ENCODE data around the gene LTBP1.
"Not testable (repeated sequence)": the region's sequence is repeated elsewhere in the genome, so short reads cannot be mapped to it uniquely, and the experiment has no call there.

Gene LTBP1

DNA sequence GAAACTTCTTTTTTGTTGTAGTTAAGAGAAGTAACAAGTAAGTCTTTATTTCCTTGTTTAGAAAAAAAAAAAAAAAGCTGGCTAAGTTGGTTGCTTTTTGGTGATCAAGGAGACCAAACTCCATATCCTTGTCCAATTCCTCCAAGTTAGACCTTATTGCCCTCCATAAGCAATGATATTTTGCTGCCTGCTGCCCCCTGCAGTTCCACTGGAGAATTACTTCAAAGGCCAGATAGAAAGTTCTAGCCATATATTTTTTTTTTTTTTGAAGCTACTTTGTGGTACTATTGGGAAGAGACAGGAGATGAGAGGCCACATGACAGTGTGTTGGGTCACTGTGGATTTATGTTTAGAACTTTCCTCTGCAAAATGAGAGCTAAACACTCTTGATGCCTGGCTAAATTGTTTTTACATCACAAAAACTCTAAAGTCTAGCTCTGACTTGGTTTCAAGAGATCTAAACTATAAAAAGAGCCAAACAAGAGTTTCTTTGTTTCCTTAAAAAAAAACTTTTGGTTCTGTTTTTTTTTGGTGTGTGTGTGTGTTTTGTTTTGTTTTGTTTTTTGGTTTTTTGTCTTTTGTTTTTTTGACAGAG is 449.0 kb downstream of the LTBP1 start:
- peak; percentile 35 for DNase-seq

DNA sequence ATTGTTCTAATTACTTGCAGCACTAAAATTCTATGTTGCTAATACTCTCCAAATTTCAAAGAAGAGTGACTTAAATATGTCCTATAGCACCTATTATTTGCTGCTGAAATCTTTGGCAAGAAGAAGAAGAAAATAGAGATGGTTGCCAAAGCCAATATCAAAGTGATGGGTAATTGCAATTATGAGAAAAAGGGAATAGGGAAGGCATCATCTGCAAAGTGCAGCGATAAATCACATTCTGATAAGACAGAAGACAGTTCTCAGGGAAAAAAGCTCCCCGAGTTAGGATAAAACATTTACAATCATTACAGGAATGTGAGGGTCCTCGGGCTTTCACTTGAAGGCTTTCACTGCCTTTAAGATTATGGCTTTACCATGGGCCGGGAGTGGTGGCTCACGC is 457.6 kb downstream of the LTBP1 start:
- DNase-seq: no peak

DNA sequence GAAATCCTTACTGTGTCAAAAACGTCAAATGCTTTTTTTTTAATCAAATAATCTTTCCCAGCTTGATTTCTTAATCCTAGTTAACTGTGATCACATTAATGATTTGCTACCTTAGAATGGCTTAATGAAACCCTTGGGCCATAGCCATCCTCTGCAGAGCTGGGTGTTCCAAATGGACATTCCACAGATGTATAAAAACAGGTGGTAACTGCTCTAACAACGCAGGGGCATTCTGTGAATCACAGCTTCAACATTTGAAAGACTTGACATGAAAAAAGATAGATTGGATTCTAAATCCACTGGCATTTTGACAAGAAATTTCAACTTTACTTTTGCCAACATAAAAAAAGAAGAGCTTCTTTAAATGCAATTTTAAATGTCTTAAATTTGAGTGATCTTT is 459.9 kb downstream of the LTBP1 start:
- DNase-seq: no peak

DNA sequence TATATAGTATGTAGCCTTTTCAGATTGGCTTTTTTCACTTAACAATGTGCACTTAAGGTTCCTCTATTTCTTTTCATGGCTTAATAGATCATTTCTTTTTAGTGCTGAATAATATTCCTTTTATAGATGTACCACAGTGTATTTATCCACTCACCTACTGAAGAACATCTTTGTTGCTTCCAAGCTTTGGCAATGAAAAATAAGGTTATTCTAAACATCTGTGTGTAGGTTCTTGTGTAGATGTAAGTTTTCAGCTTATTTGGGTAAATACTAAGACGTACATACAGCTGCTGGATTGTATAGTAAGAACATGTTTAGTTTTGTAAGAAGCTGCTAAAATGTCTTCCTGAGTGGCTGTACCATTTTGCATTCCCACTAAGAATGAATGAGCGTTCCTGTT is 461.4 kb downstream of the LTBP1 start:
- no peak for DNase-seq

DNA sequence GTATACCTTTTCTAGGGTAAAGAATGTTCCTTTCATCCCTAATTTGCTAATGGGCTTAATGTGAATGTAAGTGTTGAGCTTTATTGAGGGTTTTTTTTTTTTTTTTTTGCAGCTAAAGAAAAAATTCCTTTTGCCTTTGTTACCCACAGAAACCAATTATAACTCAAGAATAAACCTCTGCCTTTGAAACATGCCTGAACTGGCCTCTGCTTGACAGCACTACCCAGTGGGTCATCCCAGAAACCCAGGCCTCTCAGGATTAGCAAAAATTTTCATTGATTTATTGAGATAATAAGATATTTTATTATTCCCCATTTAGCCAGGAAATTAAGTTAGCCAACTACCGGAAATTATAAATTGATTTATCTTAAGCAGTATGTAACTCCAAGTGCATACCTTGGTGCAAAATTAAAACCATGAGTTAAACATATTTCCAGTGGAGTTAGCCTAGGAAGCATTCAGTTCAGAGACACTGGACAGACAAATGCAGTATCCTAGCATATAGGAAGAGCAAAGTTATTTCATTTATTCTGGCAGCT is 462.7 kb downstream of the LTBP1 start:
- no peak for DNase-seq

DNA sequence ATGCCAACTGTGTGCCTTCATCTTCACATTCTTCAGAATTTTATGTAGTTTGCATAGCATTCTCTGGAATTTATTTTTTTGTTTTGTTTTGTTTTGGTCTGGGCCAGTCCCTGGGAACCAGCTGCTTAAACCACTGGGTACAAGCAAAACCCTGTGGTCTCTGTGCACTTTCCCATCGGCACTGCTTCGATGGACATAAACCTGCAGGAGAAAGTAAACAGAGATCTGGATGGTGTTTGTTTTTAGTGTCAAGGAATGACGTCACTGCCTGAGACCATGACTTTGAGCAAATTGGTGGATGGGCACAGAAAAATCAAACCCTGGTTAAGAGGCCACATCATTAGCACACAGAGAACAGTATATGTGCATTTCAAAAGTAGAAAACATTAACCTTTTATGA is 465.0 kb downstream of the LTBP1 start:
- DNase-seq: no peak

DNA sequence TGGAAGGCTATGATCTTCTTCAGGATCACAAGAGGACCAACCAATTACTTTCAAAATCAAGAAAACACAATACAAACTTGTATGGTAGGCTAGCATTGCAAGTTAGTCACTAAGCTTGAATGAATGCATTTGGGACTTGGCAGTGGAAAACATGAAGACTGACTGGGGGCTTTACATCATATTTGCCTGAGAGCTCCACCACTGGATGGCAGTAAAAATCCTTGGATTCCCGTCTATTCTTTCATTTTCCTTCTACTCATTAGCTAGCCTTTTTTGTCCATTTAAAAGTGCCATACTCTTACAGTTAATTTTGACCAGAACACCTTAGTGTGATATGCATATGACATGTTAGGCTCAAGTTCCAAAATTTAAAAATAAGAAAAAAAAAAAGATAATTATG is 466.2 kb downstream of the LTBP1 start:
- DNase-seq: no peak

DNA sequence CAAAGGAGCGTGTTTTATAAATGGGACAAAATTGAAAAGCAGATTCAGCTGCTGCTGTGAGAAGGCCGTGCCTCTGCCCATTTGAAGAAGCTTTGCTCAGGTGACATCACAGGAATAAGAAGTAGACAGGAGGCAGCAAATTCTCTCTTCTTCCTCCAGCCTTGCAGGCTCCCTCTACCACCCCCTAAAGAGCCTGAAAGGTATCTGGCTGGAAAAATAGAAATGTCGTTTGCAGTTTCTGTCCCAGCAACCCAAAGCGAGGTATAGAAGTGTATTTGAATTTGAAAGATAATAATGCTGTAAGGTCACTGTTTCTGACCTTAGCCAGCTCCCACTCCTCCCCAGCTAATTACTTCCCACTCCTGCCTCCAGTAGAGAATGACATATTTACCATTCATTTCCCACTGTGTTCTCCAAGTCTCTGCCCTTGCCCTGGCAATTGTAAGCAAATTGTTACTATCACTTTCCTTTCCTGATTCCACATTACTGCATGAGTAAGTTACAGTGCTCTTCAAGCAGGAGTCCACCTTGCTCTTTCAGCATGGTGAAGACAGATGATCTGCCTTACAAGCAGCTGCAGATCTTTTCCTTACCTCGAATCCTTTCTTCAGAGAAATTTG is 472.9 kb downstream of the LTBP1 start:
- DNase-seq: no peak

DNA sequence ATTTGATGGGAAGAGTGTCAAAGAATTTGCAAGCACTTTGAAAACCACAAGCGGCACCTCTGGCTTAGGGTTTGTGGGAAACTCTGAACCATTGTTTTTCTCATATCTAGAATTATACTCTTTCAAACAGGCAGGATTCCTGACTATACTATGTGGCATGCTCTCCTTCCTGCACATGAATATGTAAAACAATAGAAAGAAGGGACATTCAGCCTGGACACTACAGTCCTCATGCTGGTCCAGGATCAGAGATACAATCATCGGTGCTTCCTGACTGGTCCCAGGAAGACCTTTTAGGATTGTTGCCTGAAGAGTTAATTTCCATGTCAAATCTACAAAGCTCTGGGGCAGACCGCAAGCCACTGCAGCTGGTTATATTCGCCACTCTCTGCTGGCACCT is 474.0 kb downstream of the LTBP1 start:
- no peak for DNase-seq

DNA sequence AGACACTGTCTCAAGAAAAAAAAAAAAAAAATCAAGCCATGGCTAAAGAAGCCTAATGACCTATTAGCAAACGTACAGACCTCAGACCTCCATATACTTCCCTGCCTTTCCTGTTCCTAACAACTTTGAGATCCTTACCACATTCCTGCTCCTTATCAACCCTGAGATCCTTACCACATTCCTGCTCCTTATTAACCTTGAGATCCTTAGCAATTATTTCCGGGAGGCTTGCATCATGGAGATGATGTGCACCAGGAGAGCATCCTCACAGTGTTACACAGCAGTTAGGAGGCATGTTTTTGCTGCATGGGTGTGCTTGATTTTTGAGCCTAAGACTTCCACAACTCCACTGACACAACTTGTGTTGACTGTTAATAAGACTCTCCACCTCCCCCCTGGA is 475.1 kb downstream of the LTBP1 start:
- DNase-seq: no peak

DNA sequence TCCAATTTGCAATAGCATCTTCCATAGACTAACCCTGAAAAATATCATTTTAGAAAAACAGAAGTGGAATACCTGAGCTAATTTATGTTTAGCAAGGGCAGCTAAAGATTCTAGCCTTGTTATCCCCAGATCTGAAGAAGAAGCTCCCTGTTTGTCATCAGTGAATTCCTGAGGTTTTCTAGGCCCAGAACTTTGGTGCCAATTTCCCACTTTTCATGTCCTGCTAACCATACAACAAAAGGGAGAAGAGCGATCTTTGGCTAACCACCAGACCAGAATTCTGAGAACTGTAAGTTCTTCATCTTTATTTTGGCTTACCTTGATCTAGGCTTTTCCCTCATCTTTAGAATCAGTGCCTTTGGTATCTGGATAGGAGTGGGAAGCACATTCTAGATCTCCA is 478.4 kb downstream of the LTBP1 start:
- no peak for DNase-seq

DNA sequence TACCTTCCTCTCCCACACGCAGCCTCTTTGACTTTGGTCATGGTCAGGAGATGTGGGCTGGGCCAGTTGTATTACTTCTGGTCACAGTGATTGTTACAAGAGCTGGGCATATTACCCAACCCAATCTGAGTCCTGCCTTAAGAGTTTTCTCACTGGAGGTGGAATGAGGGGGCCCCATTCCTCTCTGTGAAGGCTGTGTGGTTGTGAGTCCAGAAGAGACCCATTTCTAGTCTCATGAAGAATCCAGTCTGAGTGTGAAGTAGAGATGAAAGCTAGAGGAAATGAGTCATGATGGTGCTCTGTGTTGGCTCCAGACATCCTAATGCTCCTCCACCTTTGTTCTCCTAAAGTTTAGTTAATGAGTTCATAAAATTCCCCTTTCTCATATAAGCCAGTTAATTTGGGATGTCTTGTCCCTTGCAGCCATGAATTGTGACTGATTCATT is 478.9 kb downstream of the LTBP1 start:
- DNase-seq: no peak

DNA sequence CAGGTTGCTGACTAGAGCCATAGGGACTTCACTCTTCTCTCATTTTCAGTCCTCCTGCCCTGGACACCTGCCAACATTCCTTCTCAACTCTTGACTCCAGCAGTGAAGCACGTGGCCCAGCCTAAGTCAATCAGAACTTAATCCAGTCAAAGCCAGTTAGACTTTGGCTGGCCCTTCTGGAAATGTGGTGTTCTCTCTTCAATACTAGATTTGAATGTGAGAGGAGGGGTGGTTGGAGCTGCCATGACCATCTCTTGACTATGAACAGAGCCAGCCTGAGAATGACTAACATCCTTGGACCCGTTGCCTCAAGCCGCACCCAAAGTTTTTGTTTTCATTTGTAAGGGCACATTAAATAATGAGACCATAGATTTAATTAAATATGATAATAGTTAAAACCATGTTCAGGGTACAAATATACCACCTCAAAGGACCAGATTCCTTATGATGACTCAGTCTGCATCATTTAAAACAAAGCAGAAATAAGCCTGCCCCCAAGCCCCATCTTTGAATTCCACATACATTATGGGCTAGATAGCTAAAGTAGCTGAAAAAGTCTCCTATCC is 480.0 kb downstream of the LTBP1 start:
- DNase-seq: no peak

DNA sequence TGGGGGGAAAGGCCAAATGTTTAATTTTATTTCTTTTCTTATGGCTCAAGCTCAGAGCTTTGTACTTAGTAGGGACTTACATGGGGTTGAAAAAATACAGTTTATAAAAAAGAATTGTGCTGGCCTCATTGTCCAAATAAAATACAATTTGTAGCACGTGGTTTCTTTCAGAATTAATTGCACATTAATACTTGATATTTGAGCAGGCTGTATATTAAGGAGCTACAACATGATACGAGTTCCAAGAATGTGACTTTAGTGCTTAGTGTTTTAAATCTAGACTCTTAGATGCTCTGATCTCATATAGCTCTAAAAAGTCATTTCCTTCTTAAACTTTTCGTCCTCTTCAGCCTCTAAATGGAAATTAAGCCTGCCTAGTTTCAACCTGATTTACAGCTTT is 483.3 kb downstream of the LTBP1 start:
- no peak for DNase-seq

DNA sequence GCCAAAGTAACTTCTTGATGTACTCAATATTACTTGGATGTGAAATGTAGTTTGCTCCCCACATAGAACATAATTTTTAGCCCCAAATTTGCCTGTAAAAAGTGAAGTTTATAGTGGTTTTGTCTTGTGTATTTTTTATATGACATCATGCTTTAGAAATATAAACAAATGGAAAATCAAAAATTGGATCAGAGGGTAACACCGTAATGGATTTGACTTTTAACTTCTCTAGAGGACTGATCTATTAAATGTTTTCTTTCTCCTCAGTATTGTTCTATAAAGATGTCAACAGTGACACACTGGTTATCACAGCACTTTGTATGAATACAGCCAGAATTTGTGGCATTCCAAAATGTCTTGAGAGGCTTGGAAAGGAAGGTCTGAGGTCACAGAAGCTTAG is 484.1 kb downstream of the LTBP1 start:
- DNase-seq: no peak

DNA sequence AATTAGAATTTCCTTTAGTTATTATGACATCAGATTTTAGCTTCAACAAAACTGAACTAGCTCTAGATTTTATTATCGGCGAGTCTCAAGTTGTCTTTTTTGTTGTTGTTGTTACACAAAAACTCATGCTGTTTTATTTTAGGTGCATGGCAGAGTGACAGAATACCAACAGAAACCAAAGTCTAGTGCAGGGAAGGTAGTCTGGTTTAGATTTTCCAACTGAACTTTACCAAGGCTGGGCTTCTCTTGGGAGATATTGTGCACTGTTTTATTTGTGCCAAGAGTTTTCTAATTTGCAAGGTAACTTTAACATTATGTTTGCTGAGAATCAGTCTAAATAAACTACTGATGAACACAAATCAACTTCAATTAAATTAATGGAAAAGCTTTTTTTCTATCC is 486.1 kb downstream of the LTBP1 start:
- no peak for DNase-seq

DNA sequence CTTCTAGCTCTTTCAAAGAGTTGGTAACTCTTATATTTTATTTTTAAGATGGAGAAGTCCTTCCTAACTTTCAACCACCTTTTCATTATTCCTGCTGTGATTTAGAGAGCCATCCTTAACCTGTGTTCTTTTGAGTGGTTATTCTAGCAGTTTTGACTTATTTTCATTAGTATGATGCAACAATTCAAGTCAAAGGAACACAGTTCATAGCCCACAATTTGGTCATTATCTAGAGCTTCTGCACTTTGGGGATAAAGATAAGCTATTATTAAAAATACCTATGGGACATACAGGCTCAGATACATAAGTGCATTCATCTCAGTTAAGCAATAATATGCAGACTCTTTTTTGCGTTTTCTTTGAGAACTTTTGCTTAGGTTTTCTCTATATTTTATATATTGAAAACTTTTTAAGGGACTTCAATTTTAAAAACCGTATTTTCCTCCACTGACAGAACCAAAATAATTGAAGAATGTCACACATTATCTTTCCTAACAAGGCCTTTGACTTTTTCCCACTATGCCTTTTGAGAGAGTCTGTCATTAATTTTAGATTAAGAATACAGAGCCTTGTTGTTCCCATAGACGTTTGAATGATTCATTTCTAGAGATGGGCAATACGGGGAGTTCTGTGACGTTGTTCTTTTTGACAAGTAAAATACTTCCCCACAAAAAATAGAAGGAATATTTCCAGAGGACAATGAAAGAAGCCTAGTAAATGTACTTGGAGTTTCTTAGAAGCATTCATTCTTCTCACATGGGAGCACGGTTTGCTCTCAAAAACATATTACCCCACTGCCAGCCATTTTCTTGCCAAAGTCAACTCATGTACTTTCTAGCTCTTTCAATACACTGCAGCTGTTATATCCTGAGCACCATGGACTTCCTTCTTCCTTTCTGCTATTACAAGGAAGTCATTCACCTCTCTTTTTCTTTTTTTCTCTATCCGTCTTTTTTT is 486.8 kb downstream of the LTBP1 start:
- DNase-seq: no peak

DNA sequence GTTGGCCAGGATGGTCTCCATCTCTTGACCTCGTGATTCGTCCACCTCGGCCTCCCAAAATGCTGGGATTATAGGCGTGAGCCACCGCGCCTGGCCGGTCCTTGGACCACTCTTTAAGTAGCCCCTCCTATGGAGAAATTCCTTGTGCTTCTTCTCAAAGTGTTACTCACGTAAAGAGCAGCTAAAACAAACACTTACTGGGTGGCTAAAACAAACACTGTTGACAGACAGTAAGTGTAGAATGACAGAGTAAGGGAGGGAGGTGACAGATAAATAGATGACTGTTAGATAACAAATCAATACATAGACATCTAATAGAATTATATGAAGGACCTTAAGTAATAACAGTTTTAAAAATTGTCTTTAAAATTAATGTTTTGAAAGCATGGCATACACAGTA is 488.8 kb downstream of the LTBP1 start:
- no peak for DNase-seq

DNA sequence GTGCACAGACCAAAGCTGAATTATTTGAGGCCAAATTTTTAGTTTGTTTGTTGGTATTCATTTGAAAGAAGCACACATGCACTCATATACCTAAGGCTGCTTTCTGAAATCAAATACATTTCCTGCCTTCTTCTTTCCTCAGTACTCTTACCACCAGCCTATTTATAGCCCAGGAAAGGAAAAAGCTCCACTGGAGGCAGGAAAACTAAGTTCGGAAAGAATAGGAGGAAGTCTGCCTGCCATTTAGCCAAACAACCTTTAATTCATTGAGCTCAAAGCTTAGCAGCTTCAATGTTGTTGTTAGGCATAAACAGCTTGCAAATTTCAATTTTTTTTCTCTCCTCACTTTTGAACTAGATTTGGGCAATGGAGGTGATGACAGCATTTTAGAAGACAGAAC is 489.3 kb downstream of the LTBP1 start:
- DNase-seq: no peak

DNA sequence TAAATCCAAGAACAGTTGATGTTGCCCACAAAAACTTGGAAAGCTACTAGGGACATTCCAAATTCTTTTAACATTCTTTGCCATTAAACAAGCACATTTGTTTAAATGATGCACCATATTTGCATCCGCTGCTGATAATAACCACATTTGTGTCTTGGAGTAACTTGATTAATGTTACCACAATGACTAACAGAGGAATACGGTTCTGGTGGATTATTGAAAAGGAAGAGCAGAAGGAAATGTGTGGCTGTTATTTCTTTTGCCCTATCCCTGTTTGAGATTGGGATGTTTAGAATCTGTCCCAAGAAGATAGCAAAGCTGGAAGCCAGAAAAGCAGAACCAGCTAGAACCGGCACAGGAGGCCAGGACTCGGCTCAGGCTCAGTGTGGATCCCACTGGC is 490.5 kb downstream of the LTBP1 start:
- DNase-seq: no peak

DNA sequence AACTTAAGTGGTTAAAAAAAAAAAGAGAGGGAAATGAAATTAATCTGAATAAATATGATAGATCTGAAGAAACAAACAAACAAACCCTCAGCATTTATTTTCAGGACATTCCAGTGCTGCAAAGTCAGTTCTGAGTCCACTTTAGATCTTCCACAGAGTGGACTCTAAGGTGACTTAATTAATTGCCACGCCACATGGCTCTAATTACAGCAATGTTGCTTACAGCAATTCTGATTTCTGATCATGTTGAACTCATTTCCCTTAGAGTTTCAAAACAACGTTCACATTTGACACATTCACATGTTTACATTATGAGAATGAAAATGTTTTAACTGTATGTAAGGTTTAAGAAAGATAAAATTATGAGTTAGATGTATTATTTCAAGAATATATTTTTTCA is 491.1 kb downstream of the LTBP1 start:
- no peak for DNase-seq

DNA sequence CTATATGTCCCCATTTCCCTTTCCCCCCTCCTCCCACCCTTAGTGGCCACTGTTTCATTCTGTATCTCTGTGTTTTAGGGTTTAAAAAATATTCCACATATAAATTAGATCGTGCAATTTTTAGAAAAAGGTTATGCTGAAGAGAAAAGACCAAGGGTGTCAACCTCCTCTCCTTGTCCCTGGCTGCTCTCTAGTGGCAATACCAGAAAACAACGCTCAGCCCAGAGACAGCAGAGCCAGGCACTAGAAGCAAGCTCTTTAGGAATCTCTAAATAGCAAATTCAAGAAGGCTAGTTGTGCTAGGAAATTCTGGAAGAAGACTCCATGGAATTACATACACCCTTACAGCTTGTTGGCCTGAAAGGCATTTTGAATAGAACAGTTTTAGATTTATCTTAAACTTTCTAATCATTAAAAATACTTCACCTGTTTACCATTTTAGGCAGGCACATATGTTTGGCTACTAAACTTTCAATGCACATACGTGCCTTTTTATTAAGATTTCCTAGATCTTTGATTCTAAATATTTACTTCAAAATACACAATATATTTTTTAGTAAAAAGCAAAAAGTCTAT is 494.6 kb downstream of the LTBP1 start:
- no peak for DNase-seq

DNA sequence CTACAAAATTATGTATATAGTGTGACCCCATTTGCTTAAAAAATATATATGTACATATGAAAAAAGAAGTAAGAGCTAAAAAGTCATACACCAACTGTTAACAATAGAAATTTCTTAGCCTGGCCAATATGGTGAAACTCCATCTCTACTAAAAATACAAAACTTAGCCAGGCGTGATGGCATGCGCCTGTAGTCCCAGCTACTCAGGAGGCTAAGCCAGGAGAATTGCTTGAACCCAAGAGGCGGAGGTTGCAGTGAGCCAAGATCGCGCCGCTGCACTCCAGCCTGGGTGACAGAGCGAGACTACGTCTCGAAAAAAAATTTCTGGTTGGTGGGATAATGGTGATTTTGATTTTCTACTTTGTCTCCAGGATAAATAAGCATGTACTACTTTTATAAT is 495.3 kb downstream of the LTBP1 start:
- DNase-seq: not testable (repeated sequence)
